22Rv1 (cell line): ENCODE results near the gene TM9SF3.

Source experiments
- H3K27ac ChIP-seq: fragments of 450-650 bp; 2 replicates; pipeline ENCODE4 v1.5.1; 2017
- CTCF ChIP-seq: fragments of 450-650 bp; IDR thresholded peaks from 2 replicates; pipeline ENCODE4 v1.5.1; 2017; ENCODE audit warnings: mild to moderate bottlenecking
- ZFX ChIP-seq: fragments of 450-650 bp; IDR thresholded peaks from 2 replicates; pipeline ENCODE4 v1.6.1; 2017; ENCODE audit warnings: antibody characterized with exemption, borderline replicate concordance

The TM9SF3 gene

GRCh38 chr10:96586419-96587263, at the start of gene TM9SF3:
TM9SF3 (minus strand) TSS chr10:96587012; CDS start chr10:96586835, 177 bp downstream.
- TF ChIP-seq CTCF (peak; percentile 24; the same call in 1 of the 2 replicates), ZFX (no peak)
- H3K27ac ChIP-seq = peak within 1 kb of the TSS; percentile 93

DNA sequence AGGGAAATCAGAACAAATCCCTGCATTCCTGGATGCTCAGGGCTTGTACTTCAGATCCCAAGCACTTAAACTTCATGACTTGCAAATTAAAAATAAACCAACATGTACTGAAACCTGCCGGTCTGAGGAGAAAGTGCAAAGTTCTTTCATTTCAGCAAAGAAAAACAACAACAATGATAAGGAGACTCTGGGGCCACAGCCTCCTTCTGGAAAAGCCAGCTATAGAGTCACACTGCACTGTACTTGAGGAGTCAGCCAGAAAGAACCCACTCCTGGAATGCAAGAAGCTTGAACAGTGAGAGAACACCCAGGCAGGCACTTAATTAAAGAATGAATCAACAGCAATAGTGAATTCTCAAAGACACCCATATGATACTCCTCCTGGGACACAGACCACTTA, 49.7 kb upstream of the TM9SF3 start:
- no peak overlapping the region for H3K27ac ChIP-seq
- TF ChIP-seq ZFX (no peak), CTCF (no peak)

- no peak overlapping the region for H3K27ac ChIP-seq
- TF ChIP-seq CTCF (no peak), ZFX (no peak)
Measured at GRCh38 chr10:96632974-96633710, 46.3 kb upstream of the TM9SF3 start.

DNA sequence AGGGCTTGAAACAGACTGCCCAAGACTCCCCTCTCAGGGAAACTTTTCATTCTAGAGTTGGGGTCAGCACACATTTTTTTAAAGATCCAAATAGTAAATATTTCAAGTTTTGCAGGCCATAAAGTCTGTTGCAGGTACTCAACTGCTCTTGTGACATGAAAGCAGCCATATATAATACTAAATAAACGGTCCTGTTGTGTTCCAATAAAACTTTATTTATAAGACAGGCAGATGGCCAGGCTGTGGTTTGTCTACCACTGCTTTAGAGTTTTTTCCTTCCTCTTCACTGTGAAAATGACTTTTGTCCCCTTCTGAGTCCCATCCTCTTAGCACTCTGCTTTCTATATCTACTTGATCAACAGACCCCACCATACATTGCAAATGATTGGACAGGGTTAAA, 40.5 kb upstream of the TM9SF3 start:
- TF ChIP-seq CTCF = no peak
- TF ChIP-seq ZFX = no peak
- no peak overlapping the region for H3K27ac ChIP-seq

GRCh38 chr10:96626795-96627194, 40.0 kb upstream of the TM9SF3 start:
- H3K27ac ChIP-seq = no peak overlapping the region
- TF ChIP-seq ZFX (no peak), CTCF (no peak; the same call in 1 of the 2 replicates)

GRCh38 chr10:96625173-96625572, 38.4 kb upstream of the TM9SF3 start:
- H3K27ac ChIP-seq = no peak overlapping the region
- no peak for TF ChIP-seq ZFX
- TF ChIP-seq CTCF = no peak
